ENCODE data around the gene UQCC5. TPM values are rescaled to one million over a fixed set of nuclear protein-coding genes. Genes with fewer than 3 reads are reported as not detected.
A peak's percentile ranks its signal among the peaks of the same experiment; 100 is the strongest.

The UQCC5 gene
- total RNA-seq, 6 donors from 2014 or later = 2.0 to 43.0 (median 3.0) TPM

GRCh38 chr3:52504977-52505376 lies 31.4 kb upstream of the UQCC5 start:
- H3K36me3 ChIP-seq = peaks cover 0 to 53% (median 8%) of the 10 kb centered on the region in 4 donors
- H3K4me3 ChIP-seq = no peak overlapping the region
- TF ChIP-seq POLR2A (IDR thresholded peaks at IDR 0.05) (no peak), EP300 (IDR thresholded peaks at IDR 0.05) (no peak), POLR2AphosphoS5 (IDR thresholded peaks at IDR 0.05) (no peak)
- TF ChIP-seq, protein P1, sequence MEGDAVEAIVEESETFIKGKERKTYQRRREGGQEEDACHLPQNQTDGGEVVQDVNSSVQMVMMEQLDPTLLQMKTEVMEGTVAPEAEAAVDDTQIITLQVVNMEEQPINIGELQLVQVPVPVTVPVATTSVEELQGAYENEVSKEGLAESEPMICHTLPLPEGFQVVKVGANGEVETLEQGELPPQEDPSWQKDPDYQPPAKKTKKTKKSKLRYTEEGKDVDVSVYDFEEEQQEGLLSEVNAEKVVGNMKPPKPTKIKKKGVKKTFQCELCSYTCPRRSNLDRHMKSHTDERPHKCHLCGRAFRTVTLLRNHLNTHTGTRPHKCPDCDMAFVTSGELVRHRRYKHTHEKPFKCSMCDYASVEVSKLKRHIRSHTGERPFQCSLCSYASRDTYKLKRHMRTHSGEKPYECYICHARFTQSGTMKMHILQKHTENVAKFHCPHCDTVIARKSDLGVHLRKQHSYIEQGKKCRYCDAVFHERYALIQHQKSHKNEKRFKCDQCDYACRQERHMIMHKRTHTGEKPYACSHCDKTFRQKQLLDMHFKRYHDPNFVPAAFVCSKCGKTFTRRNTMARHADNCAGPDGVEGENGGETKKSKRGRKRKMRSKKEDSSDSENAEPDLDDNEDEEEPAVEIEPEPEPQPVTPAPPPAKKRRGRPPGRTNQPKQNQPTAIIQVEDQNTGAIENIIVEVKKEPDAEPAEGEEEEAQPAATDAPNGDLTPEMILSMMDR (IDR thresholded peaks at IDR 0.05) = no peak
- H3K4me1 ChIP-seq = no peaks in the 10 kb centered on the region
- WGBS, 2 donors = 88 to 93% methylated on average over 10 of the region's 10 CpGs
- H3K27me3 ChIP-seq = no peaks in the 10 kb centered on the region
- ATAC-seq (ENCODE audit: low FRiP score in 2 of 2) (no peak), DNase-seq (peak in 1 of 2 donors; percentile 25)
- H3K9me3 ChIP-seq = no peaks in the 10 kb centered on the region
- no peak overlapping the region for H3K27ac ChIP-seq

- Histone ChIP-seq H3K27me3 (no peaks in the 10 kb centered on the region), H3K27ac (no peak overlapping the region), H3K4me3 (no peak overlapping the region), H3K4me1 (no peaks in the 10 kb centered on the region), H3K36me3 (peaks cover 0 to 56% (median 8%) of the 10 kb centered on the region in 4 donors), H3K9me3 (no peaks in the 10 kb centered on the region)
- DNase-seq (peak in 1 of 2 donors; percentile 68), ATAC-seq (ENCODE audit: low FRiP score in 2 of 2) (no peak)
- no peak for TF ChIP-seq POLR2AphosphoS5 (IDR thresholded peaks at IDR 0.05)
- TF ChIP-seq EP300 (IDR thresholded peaks at IDR 0.05) = no peak
- 92 to 94% methylated on average over 6 to 27 of the region's 27 CpGs for WGBS, 2 donors
These were observed 30.0 kb upstream of the UQCC5 start for GRCh38 chr3:52506266-52506966.

DNA sequence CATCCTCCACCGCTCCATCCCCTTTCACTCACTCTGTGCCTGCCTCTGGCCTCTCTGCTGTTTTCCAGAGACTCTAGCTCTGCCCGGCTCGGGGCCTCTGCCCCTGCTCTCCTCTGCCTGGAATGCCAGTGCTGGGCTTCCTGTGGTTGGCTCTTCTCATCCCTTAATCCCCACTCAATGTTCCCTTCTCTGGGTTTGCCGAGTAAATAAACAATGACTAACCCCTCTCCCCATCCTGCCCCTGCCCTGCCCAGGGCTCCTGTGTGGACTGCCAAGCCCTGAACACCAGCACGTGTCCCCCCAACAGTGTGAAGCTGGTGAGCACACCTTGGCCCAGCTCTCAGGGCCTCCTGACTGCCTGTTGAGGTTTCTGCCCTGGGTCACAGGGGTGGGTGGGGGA lies 29.0 kb upstream of the UQCC5 start:
- Histone ChIP-seq H3K36me3 (peaks cover 0 to 53% (median 8%) of the 10 kb centered on the region in 4 donors), H3K4me3 (no peak overlapping the region), H3K9me3 (no peaks in the 10 kb centered on the region), H3K4me1 (no peaks in the 10 kb centered on the region), H3K27ac (no peak overlapping the region), H3K27me3 (no peaks in the 10 kb centered on the region)
- 62 to 87% methylated on average over 5 of the region's 5 CpGs for WGBS, 2 donors
- no peak for ATAC-seq (ENCODE audit: low FRiP score in 2 of 2)
- peak in 1 of 2 donors; percentile 17 for DNase-seq
- TF ChIP-seq POLR2A (IDR thresholded peaks at IDR 0.05) (no peak), POLR2AphosphoS5 (IDR thresholded peaks at IDR 0.05) (no peak), EP300 (IDR thresholded peaks at IDR 0.05) (no peak)
- TF ChIP-seq, protein P1 (IDR thresholded peaks at IDR 0.05) = no peak

DNA sequence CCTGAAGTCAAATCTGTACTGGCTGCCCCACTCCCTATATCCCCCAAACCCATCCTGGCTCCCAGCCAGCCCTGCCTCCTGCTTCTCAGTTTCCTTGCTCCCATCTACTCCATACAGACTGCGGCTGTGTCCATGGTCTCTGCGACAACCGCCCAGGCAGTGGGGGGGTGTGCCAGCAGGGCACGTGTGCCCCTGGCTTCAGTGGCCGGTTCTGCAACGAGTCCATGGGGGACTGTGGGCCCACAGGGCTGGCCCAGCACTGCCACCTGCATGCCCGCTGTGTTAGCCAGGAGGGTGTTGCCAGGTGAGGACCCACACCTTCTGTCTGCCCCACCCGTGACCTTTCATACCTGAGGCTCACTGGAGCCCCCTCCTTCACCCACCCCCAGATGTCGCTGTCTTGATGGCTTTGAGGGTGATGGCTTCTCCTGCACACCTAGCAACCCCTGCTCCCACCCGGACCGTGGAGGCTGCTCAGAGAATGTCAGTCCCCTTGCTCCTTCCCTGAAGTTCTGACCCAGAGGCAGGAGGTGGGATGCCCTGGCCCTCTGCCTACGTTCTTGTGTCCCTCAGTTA lies 26.6 kb upstream of the UQCC5 start:
- no peaks in the 10 kb centered on the region for H3K4me1 ChIP-seq
- no peak overlapping the region for H3K27ac ChIP-seq
- peaks cover 0 to 52% (median 7%) of the 10 kb centered on the region in 4 donors for H3K36me3 ChIP-seq
- ATAC-seq (ENCODE audit: low FRiP score in 2 of 2) = no peak
- H3K9me3 ChIP-seq = no peaks in the 10 kb centered on the region
- no peak overlapping the region for H3K4me3 ChIP-seq
- H3K27me3 ChIP-seq = no peaks in the 10 kb centered on the region
- peak in 1 of 2 donors; percentile 80 for DNase-seq
- 72 to 84% methylated on average over 9 to 11 of the region's 12 CpGs for WGBS, 2 donors
- TF ChIP-seq, protein P1 (IDR thresholded peaks at IDR 0.05) = no peak

- Histone ChIP-seq H3K4me1 (no peaks in the 10 kb centered on the region), H3K27me3 (no peaks in the 10 kb centered on the region), H3K9me3 (no peaks in the 10 kb centered on the region), H3K27ac (no peak overlapping the region), H3K36me3 (peaks cover 0 to 44% (median under 1%) of the 10 kb centered on the region in 4 donors), H3K4me3 (no peak overlapping the region)
- peak in 1 of 2 donors; percentile 47 for DNase-seq
- ATAC-seq (ENCODE audit: low FRiP score in 2 of 2) = no peak
- TF ChIP-seq POLR2AphosphoS5 (IDR thresholded peaks at IDR 0.05) (no peak), POLR2A (IDR thresholded peaks at IDR 0.05) (no peak), EP300 (IDR thresholded peaks at IDR 0.05) (no peak)
- TF ChIP-seq, protein P1 (IDR thresholded peaks at IDR 0.05) = no peak
- WGBS, 2 donors = 97% methylated on average over 7 of the region's 7 CpGs; no CpG with 5 or more reads in 1 of the 2 donors
These were observed 24.9 kb upstream of the UQCC5 start for GRCh38 chr3:52511509-52511908.

Data from upper lobe of left lung (tissue), 6 donors.